NCI-H1092 (cell line): ENCODE measurements around the gene CACNA1A.

Source experiments
- DNase-seq: peaks from one replicate; lab custom pipeline; 2025; lab: John Stamatoyannopoulos, UW

The CACNA1A gene

DNA sequence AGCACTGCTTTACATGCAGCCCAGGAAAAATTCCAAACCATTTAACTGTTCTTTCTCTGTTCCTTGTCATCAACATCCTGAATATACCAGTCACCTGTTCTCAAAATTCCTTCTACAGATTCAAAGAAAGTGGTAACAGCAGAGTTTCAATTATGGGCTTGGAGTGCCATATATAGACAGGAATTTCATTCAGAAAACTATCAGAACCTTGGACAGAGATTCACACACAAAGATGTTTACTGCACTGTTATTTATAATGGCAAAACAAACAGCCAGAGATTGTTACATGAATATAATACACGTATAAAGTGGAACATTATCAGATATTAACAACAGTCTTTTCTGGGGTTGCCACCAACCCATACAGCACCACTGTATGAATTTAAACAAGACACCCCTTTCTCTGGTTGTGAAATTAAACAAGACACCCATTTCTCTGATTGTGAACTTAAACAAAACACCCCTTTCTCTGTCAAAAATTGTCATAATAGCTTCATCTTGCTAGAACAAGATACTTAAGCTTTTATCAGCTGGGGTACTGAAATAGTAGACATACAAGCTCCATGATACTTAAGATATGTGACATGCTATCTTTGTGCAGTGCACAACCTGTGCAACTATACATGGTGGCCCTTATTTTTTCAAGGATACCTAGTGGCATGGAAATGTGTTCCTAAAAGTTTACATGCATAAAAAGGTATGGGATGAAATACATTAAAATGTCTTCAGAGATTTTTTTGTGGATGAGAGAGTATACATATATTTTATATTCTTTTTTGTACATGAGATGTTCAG, 12.6 kb downstream of the CACNA1A start:
- no peak for DNase-seq

GRCh38 chr19:13492128-13492527, 14.2 kb downstream of the CACNA1A start:
- DNase-seq, result no peak

GRCh38 chr19:13487985-13488384, 18.3 kb downstream of the CACNA1A start:
- no peak for DNase-seq

DNA sequence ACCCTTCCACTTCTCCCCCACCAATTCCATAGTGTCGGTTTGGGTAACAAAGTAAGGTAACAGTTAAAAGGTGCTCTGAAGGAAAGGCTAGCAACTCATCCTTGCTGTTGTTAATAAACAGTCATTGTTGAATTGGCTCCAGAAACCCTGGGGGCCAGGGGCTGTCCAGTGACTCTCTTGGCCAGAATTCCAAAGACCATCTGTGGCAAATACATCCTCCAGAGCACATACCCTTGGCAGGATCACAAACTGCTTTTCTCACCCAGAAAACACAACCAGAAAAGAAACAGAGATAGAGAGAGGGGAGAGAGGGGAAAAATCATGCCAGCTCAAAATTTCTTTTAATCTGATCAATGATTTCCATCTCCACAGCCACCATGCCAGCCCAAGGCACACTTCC, 22.1 kb downstream of the CACNA1A start:
- no peak for DNase-seq

DNA sequence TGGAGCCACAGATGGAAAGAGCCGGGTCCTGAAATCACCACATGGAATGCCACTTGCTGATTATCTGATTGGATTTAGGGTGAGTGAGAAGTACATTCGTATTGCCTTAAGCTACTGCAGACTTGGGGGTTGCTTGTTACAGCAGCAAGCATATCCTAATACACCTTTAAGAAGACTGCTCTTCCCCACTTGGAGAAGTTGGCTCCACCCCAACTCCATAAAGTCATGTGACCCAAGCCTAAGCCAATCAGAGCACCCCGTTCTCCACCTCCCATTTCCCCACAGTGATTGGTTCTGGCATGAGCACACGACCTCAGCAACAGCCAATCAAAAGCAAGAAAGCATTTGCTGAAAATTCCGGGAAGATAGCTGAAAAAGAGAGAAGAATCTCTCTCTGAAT, 23.1 kb downstream of the CACNA1A start:
- no peak for DNase-seq

- DNase-seq, result no peak
Measured at GRCh38 chr19:13478576-13478975, 27.7 kb downstream of the CACNA1A start.

- DNase-seq, result no peak
Measured at GRCh38 chr19:13476071-13476470, 30.2 kb downstream of the CACNA1A start.

DNA sequence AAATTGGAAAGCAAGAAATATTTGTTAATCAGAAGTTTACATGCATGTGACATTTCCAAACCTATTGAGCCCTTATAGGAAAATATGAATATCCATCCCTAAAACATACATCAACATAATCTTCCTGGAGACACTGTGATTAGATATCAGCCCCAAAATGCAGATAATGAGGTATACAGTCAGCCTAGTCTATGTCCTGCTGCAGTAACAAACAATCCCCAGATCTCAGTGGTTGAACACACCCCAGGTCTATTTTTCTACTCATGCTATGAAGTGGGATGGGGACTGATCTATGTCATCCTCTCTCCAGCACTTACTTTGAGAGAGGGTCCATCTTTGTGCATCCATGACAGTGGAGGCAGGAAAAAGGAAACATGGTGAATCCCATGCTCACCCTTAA, 31.2 kb downstream of the CACNA1A start:
- no peak for DNase-seq

DNA sequence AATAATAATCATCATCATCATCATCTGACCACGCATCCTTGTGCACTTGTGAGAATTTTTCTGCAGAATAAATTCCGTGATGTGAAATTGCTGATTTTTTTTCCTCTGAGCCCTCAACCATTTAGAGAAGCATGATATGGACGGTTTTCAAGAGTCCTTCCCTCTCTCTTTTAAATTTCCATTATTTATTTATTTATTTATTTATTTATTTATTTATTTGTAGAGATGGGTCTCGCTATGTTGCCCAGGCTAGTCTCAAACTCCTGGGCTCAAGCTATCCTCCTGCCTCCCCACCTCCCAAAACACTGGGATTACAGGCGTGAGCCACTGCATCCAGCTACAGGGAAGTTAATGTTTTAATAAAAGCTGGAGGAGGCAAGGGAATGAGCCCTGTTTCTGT, 39.6 kb downstream of the CACNA1A start:
- no peak for DNase-seq

- DNase-seq, result no peak
Measured at GRCh38 chr19:13463296-13463695, 43.0 kb downstream of the CACNA1A start.

GRCh38 chr19:13461536-13461935, 44.7 kb downstream of the CACNA1A start:
- DNase-seq, result no peak

DNA sequence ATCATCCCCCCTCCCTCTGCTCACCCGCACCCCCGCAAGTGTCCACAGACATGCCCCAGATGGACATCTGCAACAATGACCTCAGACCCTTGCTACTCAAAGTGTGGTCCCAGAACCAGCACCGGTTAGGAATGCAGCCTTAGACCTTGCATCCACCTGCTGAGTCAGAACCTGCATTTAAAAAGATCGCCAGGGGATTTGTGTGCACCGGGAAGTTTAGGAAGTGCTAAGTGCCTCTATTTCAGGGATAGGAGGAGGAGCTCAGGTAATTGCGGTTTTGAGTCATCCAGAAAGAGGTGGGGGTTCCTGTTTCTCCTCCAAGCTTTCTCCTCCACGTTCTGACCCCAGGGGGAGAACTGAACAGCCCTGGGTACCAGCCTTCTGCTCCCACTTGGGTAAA, 46.2 kb downstream of the CACNA1A start:
- DNase-seq, result no peak

- DNase-seq, result peak; percentile 69
Measured at GRCh38 chr19:13459351-13459750, 46.9 kb downstream of the CACNA1A start.

- DNase-seq, result no peak
Measured at GRCh38 chr19:13451434-13451995, 54.8 kb downstream of the CACNA1A start.

GRCh38 chr19:13447978-13448377, 58.3 kb downstream of the CACNA1A start:
- DNase-seq, result no peak

DNA sequence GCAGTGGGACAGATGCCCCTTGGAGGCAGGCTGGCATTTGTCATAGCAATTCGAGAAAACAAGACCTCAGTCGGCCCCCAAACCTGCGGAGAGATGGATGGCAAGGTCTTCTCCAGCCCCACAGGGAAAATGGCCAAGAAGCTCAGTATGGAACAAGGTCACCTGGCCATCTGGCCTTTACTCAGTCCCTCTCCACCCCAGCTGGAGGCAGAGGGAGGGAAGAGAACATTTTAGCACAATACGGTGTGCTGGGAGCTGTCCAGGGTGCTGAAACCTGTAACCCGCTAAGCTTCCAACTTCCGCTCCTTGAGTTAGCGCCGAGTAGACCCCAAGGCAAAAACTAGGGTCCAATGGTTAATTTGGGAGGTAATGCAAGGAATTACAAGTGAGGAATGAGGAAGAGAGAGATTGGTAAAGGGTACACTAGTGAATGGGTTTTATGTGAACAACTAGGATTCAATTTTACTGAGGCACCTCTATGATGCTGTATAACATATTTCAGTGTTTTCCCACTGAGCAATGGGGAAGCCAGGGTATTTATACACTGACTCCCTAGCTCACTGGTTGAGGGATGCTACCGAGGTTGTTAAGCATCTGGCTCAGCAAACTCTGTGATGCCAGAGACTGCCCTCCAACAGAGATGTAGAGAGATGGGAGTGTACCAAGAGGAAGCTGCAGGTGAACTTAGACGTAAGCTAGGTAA, 64.3 kb downstream of the CACNA1A start:
- DNase-seq, result no peak

GRCh38 chr19:13437919-13438618, 68.2 kb downstream of the CACNA1A start:
- no peak for DNase-seq

DNA sequence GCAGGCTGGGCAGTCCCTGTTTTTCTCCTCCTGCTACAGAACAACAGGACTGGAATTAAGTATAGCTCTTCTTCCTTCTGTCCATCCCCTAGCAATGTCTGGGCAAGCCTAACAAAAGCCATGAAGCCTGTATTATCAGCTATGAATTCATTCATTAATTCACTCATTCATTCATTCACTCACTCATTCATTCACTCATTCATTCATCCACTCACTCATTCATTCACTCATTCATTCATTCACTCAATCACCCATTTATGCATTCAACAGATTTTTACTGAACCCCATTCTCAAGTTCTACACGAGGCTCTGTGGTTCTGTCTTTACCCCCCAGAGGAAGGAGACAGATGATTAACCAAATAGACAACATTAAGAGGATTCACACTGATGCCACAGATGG, 69.9 kb downstream of the CACNA1A start:
- no peak for DNase-seq

GRCh38 chr19:13430790-13431582, 75.3 kb downstream of the CACNA1A start:
- no peak for DNase-seq

DNA sequence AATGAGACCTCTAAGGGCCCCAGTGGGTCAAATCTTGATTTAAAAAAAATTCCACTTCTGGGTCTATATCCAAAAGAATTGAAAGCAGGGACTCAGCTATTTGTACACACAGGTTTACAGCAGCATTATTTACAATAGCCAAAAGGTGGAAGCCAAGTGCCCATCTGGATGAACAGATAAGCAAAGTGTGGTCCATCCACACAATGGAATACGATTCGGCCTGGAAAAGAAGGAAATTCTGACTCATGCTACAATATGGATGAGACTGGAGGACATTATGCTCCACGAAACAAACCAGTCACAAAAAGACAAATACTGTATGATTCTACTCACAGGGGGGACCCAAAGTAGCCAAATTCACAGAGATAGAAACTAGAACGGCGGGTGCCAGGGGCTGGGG, 76.7 kb downstream of the CACNA1A start:
- DNase-seq, result no peak

GRCh38 chr19:13428352-13428751, 77.9 kb downstream of the CACNA1A start:
- DNase-seq, result no peak
